HCT116 (cell line): ENCODE data around the gene OVOL2. TPM values are rescaled to one million over a fixed set of nuclear protein-coding genes. Genes with fewer than 3 reads are reported as not detected.
A peak's percentile ranks its signal among the peaks of the same experiment; 100 is the strongest.

Experiments used
- ATAC-seq: fragments of 200-7000 bp; cut with Tn5 transposase; 2 replicates; pipeline ENCODE4 v1.9.1; 2020; ENCODE audit warnings: mild to moderate bottlenecking, moderate library complexity
- BruUV-seq: library from RNA; stranded (reverse); fragments of 400-500 nt; replicated peaks from 2 replicates; lab custom pipeline; 2021; lab: Mats Ljungman, UMichigan
- CTCF ChIA-PET: fragments of 300-600 bp; sonication (Branson Sonifier 250); formaldehyde crosslinking; loops from one replicate; lab custom pipeline; 2021; ENCODE audit warnings: antibody characterized with exemption; lab: Charles Lee
- POLR2A ChIA-PET: fragments of 300-600, 350-600 bp; sonication (Branson Sonifier 250); formaldehyde crosslinking; loops from one replicate; lab custom pipeline; 2021; ENCODE audit warnings: antibody characterized with exemption; lab: Charles Lee
- RAD21 ChIA-PET, 2 experiments: fragments of 300-600 bp; sonication (Branson Sonifier 250); formaldehyde crosslinking; loops; one replicate each; lab custom pipeline; 2023; ENCODE audit warnings: low total read pairs in 2 of 2; ENCODE audit not compliant: uncharacterized antibody in 2 of 2, unreplicated experiment in 2 of 2, low non-redundant PET in 1 of 2; lab: Charles Lee
- DNase-seq: peaks from one replicate; pipeline ENCODE4 v3.0.0-alpha.2; 2010; ENCODE audit warnings: low read depth, low spot score
- H2AFZ ChIP-seq: fragments of 200-600 bp; shearing (Covaris generic), sonication (generic); 2 replicates; pipeline ENCODE4 v1.6.1; 2017; ENCODE audit warnings: low read depth, mixed run types, mixed read lengths, antibody characterized with exemption, low read length; ENCODE audit not compliant: poor library complexity, severe bottlenecking
- H3K27ac ChIP-seq: 2 replicates; pipeline ENCODE4 v1.5.1; 2012; ENCODE audit warnings: low read depth, low read length
- H3K27me3 ChIP-seq: fragments of 200-600 bp; sonication (generic); 2 replicates; pipeline ENCODE4 v1.6.1; 2016; ENCODE audit warnings: mixed run types, low read length, mixed read lengths; ENCODE audit not compliant: insufficient read depth
- H3K36me3 ChIP-seq, 2 experiments: fragments of 200-500 bp in 1 of 2; fragments of 200-600 bp in 1 of 2; sonication (Bioruptor generic) in 1 of 2; sonication (generic) in 1 of 2; 2 replicates each; pipeline versions ENCODE4 v1.5.1 to v1.6.1; 2014 to 2016; ENCODE audit warnings: low read length in 2 of 2, inconsistent platforms in 1 of 2, mixed read lengths in 1 of 2, mixed run types in 1 of 2; ENCODE audit not compliant: insufficient read depth in 2 of 2, control insufficient read depth in 1 of 2
- H3K4me1 ChIP-seq, 2 experiments: fragments of 200-600 bp in 1 of 2; sonication (generic) in 1 of 2; 2 replicates each; pipeline versions ENCODE4 v1.5.1 to v1.6.1; 2012 to 2017; ENCODE audit warnings: low read length in 2 of 2, inconsistent platforms in 1 of 2, mild to moderate bottlenecking in 1 of 2, mixed read lengths in 1 of 2, mixed run types in 1 of 2, moderate library complexity in 1 of 2; ENCODE audit not compliant: insufficient read depth in 2 of 2, control insufficient read depth in 1 of 2
- H3K4me2 ChIP-seq: fragments of 200-600 bp; sonication (generic); 2 replicates; pipeline ENCODE4 v1.6.1; 2017; ENCODE audit warnings: mixed run types, low read length, mixed read lengths
- H3K4me3 ChIP-seq, 2 experiments: fragments of 200-600 bp in 1 of 2; sonication (generic) in 1 of 2; replicated peaks in 1 of 2; 2 replicates each; pipeline ENCODE4 v1.5.1; 2011 to 2016; ENCODE audit warnings: low read length in 2 of 2, control low read depth in 1 of 2, low read depth in 1 of 2, mild to moderate bottlenecking in 1 of 2, mixed read lengths in 1 of 2, mixed run types in 1 of 2
- H3K79me2 ChIP-seq: fragments of 200-600 bp; sonication (generic); 2 replicates; pipeline ENCODE4 v1.6.1; 2017; ENCODE audit warnings: mild to moderate bottlenecking, mixed run types, low read length, moderate library complexity, mixed read lengths; ENCODE audit not compliant: insufficient read depth
- H3K9ac ChIP-seq: fragments of 200-600 bp; sonication (generic); 2 replicates; pipeline ENCODE4 v1.6.1; 2016; ENCODE audit warnings: low read length, mixed read lengths
- H3K9me2 ChIP-seq: fragments of 200-600 bp; sonication (generic), shearing (Covaris generic); 2 replicates; pipeline ENCODE4 v1.6.1; 2017; ENCODE audit warnings: mixed run types, mild to moderate bottlenecking, moderate library complexity; ENCODE audit not compliant: insufficient read depth
- H3K9me3 ChIP-seq, 2 experiments: fragments of 200-500 bp in 1 of 2; fragments of 200-600 bp in 1 of 2; sonication (Bioruptor generic) in 1 of 2; sonication (generic) in 1 of 2; 2 replicates each; pipeline ENCODE4 v1.6.1; 2014 to 2017; ENCODE audit warnings: low read length in 2 of 2, mixed read lengths in 2 of 2, inconsistent platforms in 1 of 2, low read depth in 1 of 2, mild to moderate bottlenecking in 1 of 2, mixed run types in 1 of 2, moderate library complexity in 1 of 2; ENCODE audit not compliant: control insufficient read depth in 1 of 2, insufficient read depth in 1 of 2
- H4K20me1 ChIP-seq: fragments of 200-600 bp; sonication (generic), shearing (Covaris generic); 2 replicates; pipeline ENCODE4 v1.6.1; 2017; ENCODE audit warnings: mixed run types, mild to moderate bottlenecking, moderate library complexity; ENCODE audit not compliant: insufficient read depth
- CBX3 ChIP-seq: IDR thresholded peaks from 2 replicates; pipeline ENCODE4 v1.6.1; 2012; ENCODE audit warnings: low read depth
- CTCF ChIP-seq, 3 experiments: fragments of 200-600 bp in 1 of 3; sonication (generic) in 1 of 3; IDR thresholded peaks in 2 of 3; conservative IDR thresholded peaks in 1 of 3; 2 replicates each; pipeline ENCODE4 v1.5.1; 2012 to 2017; ENCODE audit warnings: low read depth in 2 of 3, low read length in 2 of 3, antibody characterized with exemption in 1 of 3, borderline replicate concordance in 1 of 3, control low read depth in 1 of 3, mild to moderate bottlenecking in 1 of 3, mixed read lengths in 1 of 3, mixed run types in 1 of 3, moderate library complexity in 1 of 3; ENCODE audit not compliant: insufficient read depth in 1 of 3
- SRF ChIP-seq: IDR thresholded peaks from 2 replicates; pipeline ENCODE4 v1.6.1; 2012; ENCODE audit warnings: low read depth
- intact Hi-C: fragments of 100-400 bp; cut with micrococcal nuclease; formaldehyde crosslinking; loops from 2 replicates; pipeline ENCODE4 v1.10.0; 2022
- total RNA-seq: library from RNA; stranded (reverse); gene quantifications from one replicate; pipeline ENCODE4 v1.2.1, GENCODE V29; 2021; ENCODE audit not compliant: unreplicated experiment

OVOL2 gene
- total RNA-seq, 1 experiment from 2014 or later = 0.86 TPM

GRCh38 chr20:18072532-18072931, 14.8 kb upstream of the OVOL2 start:
- DNase-seq (no peak), ATAC-seq (no peak)
- H3K4me3 ChIP-seq = no peak overlapping the region
- no peaks in the 10 kb centered on the region for H3K79me2 ChIP-seq
- no peaks in the 10 kb centered on the region for H3K9me2 ChIP-seq
- no peaks in the 10 kb centered on the region for H3K9me3 ChIP-seq
- no peak overlapping the region for H3K4me2 ChIP-seq
- POLR2A ChIA-PET = no interaction called here
- H3K27ac ChIP-seq = no peak overlapping the region
- no peaks in the 10 kb centered on the region for H3K36me3 ChIP-seq
- no peak for TF ChIP-seq CBX3
- TF ChIP-seq, all 23 proteins: peak for 0
- intact Hi-C loops = no loop called here
- Histone ChIP-seq H3K9ac (no peak overlapping the region), H3K4me1 (no peaks in the 10 kb centered on the region), H2AFZ (no peak overlapping the region), H4K20me1 (no peaks in the 10 kb centered on the region), H3K27me3 (no peaks in the 10 kb centered on the region; the same call in 1 of the 2 replicates)
- RAD21 ChIA-PET = no interaction called here
- no TSS peak for BruUV-seq
- CTCF ChIA-PET = no interaction called here

- H2AFZ ChIP-seq = no peak overlapping the region
- H3K79me2 ChIP-seq = no peaks in the 10 kb centered on the region
- DNase-seq (no peak), ATAC-seq (no peak)
- H3K4me2 ChIP-seq = no peak overlapping the region
- 0 out of 2 replicates have a peak, but pooled peaks cover 3% of the 10 kb centered on the region for H3K27me3 ChIP-seq
- intact Hi-C loops = loop anchor here (10.0 kb wide), 1 partner anchor 48 kb away; no protein-coding TSS in a partner anchor
- H3K27ac ChIP-seq = no peak overlapping the region
- CTCF ChIA-PET = no interaction called here
- H3K36me3 ChIP-seq = no peaks in the 10 kb centered on the region
- H4K20me1 ChIP-seq = no peaks in the 10 kb centered on the region
- no peak overlapping the region for H3K4me3 ChIP-seq
- no peak overlapping the region for H3K9ac ChIP-seq
- no peaks in the 10 kb centered on the region for H3K4me1 ChIP-seq
- H3K9me2 ChIP-seq = no peaks in the 10 kb centered on the region
- POLR2A ChIA-PET = no interaction called here
- no peaks in the 10 kb centered on the region for H3K9me3 ChIP-seq
- BruUV-seq = no TSS peak
- peak in 2 of 3 experiments; percentile 14 to 24; a peak in 1 of 6 replicates for TF ChIP-seq CTCF (IDR thresholded peaks at IDR 0.05 in 2 of 3, conservative IDR thresholded peaks at IDR 0.05 in 1 of 3; ENCODE audit: borderline replicate concordance in 1 of 3, insufficient read depth in 1 of 3, low read depth in 2 of 3, low read length in 2 of 3)
- TF ChIP-seq SRF = no peak
- RAD21 ChIA-PET = no interaction called here
Observed at GRCh38 chr20:18066421-18067333, 9.0 kb upstream of the OVOL2 start.
